GM18909 (cell line): ENCODE results near the gene STK4.
"Not testable (repeated sequence)": the region's sequence is repeated elsewhere in the genome, so short reads cannot be mapped to it uniquely, and the experiment has no call there.

Experiments
- ATAC-seq: cut with Tn5 transposase; IDR thresholded peaks from one replicate; pipeline ENCODE4 v1.9.1; 2021; ENCODE audit warnings: mild to moderate bottlenecking; ENCODE audit not compliant: unreplicated experiment, poor library complexity

Gene STK4

GRCh38 chr20:45019762-45020123 lies 53.4 kb downstream of the STK4 start:
- ATAC-seq, result no peak

- ATAC-seq, result no peak
Measured at GRCh38 chr20:45020236-45020886, 54.0 kb downstream of the STK4 start.

GRCh38 chr20:45021631-45022030 lies 55.3 kb downstream of the STK4 start:
- no peak for ATAC-seq

GRCh38 chr20:45023140-45023539 lies 56.8 kb downstream of the STK4 start:
- not testable (repeated sequence) for ATAC-seq

GRCh38 chr20:45028424-45029136 lies 62.3 kb downstream of the STK4 start:
- no peak for ATAC-seq

- ATAC-seq, result no peak
Measured at GRCh38 chr20:45029884-45030283, 63.6 kb downstream of the STK4 start.

- no peak for ATAC-seq
Measured at GRCh38 chr20:45032276-45032675, 66.0 kb downstream of the STK4 start.

GRCh38 chr20:45032781-45033180 lies 66.5 kb downstream of the STK4 start:
- no peak for ATAC-seq

GRCh38 chr20:45034436-45034835 lies 68.1 kb downstream of the STK4 start:
- no peak for ATAC-seq

- ATAC-seq, result no peak
Measured at GRCh38 chr20:45036044-45036755, 69.9 kb downstream of the STK4 start.

GRCh38 chr20:45037050-45037449 lies 70.7 kb downstream of the STK4 start:
- no peak for ATAC-seq

GRCh38 chr20:45037635-45038034 lies 71.3 kb downstream of the STK4 start:
- ATAC-seq, result no peak

GRCh38 chr20:45038745-45039474 lies 72.6 kb downstream of the STK4 start:
- ATAC-seq, result no peak

GRCh38 chr20:45039475-45039820 lies 73.1 kb downstream of the STK4 start:
- no peak for ATAC-seq

- no peak for ATAC-seq
Measured at GRCh38 chr20:45041464-45042337, 75.4 kb downstream of the STK4 start.

- no peak for ATAC-seq
Measured at GRCh38 chr20:45042978-45043377, 76.7 kb downstream of the STK4 start.

- no peak for ATAC-seq
Measured at GRCh38 chr20:45044084-45044573, 77.8 kb downstream of the STK4 start.

- no peak for ATAC-seq
Measured at GRCh38 chr20:45044601-45045000, 78.3 kb downstream of the STK4 start.

GRCh38 chr20:45047581-45048119 lies 81.3 kb downstream of the STK4 start:
- ATAC-seq, result no peak

GRCh38 chr20:45049438-45049837 lies 83.1 kb downstream of the STK4 start:
- no peak for ATAC-seq
